Caki2 (cell line): ENCODE data around the gene PNMA1. TPM values are rescaled to one million over a fixed set of nuclear protein-coding genes. Genes with fewer than 3 reads are reported as not detected.
"Not testable (repeated sequence)": the region's sequence is repeated elsewhere in the genome, so short reads cannot be mapped to it uniquely, and the experiment has no call there.

Source experiments
- DNase-seq: peaks from one replicate; pipeline ENCODE4 v3.0.0-alpha.2; 2015; ENCODE audit warnings: low read depth
- in situ Hi-C: cut with HindIII; loops from 2 replicates; pipeline ENCODE4 v1.10.0; 2016; ENCODE audit warnings: low sequenced_read_pairs, low pct_unique_long_range_greater_than_20kb, mixed read lengths
- total RNA-seq: library from RNA; depleted of rRNA; stranded (reverse); fragments of >200 nt; shearing (Covaris generic); gene quantifications from 2 replicates; pipeline ENCODE4 v1.2.3, GENCODE V29; 2014; ENCODE audit warnings: low replicate concordance

The PNMA1 gene
- total RNA-seq, 1 experiment from 2014 or later: 45.4 TPM

DNA sequence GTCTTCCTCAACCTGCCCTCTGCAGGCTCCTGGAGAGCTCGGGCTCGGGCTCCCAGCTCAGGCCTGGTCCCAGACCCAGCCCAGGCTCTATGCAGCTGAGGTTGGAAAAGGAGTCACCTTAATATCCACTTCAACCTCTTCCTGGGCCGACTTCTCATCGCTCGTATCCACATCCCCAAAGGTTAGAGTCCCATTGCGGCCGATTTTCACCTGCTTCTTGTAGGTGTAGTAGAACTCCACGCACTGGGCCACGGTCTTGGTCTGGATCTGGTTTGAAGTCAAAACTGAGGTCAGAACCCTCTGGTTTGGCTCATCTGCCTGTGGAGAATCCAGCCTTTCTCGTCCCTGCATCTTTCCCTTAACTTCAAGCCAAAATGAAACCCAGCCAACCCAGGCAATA, 8.4 kb upstream of the PNMA1 start:
- DNase-seq: no peak
- in situ Hi-C loops: no loop called here

DNA sequence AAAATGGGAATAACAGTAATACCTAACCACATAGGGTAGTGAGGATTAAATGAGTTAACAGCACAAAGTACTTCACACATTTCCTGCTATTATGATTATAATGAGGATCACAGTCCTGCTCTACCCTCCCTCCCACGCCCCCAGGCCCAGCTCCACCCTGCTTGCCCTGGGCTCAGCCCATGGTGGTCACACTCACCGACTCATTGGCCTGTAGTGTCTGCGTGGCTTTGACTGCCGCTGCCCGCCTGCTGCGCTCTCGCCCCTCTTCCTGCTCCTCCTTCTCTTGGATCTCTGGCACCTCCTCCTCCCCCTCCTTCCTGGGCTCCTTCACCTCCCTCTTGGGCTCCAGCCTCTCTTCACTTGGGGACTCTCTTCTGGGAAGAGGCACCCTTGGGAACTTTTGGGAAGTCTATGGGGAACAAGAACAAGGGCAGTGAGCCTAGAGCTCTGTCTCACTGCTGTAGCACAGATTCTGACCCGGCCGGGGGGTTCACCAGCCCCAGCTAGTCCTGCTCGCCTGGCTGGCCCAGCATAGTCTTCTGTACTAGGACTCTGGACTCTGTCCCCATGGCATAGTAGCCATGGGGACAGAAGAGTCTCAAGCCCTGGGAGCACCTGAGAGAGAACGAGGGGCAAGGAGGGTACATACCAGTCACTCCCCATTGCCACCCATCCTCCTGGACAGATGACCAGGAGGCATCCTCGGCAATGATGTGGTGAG, 7.1 kb upstream of the PNMA1 start:
- in situ Hi-C loops: no loop called here

DNA sequence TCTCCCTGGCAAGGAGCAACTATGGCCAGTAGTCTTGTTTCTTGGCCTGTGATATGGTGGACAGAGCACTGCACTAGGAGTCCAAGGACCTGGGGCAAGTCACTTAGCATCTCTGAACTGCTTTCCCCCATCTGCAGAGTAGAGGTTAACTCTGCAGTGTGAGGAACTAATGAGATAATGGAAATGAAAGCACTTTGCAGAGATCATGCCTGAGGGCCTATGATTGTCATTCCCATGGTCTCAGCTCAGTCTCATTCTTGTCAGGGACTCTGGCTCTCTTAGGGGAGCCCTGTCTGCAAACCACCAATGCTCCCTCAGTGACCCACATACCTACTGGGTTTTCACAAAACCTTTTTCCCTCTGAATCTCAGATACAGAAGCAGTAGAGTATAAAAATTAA, 6.5 kb upstream of the PNMA1 start:
- in situ Hi-C loops: no loop called here
- DNase-seq: no peak

More for the DNA sequence above, 7.1 kb upstream of the PNMA1 start:
- DNase-seq: no peak

DNA sequence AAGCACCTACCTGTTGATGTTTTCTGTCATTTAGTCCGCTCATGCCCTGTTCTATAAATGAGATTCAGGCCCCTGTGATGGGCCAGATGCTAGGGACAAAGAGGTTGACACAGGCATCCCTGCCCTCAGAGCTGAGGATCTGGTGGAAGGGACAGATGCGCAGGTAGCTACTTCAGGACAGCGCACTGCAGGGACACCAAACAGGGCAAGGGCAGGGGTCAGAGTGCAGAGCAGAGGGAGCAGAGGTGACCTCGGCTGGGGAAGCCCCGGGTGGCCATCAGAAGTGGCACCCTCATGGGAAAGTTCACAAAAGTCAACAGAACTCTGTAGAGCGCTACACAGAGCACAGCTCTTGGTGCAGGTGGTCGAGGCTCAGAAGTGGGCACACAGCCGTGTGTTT, 5.6 kb upstream of the PNMA1 start:
- in situ Hi-C loops: no loop called here
- no peak for DNase-seq

DNA sequence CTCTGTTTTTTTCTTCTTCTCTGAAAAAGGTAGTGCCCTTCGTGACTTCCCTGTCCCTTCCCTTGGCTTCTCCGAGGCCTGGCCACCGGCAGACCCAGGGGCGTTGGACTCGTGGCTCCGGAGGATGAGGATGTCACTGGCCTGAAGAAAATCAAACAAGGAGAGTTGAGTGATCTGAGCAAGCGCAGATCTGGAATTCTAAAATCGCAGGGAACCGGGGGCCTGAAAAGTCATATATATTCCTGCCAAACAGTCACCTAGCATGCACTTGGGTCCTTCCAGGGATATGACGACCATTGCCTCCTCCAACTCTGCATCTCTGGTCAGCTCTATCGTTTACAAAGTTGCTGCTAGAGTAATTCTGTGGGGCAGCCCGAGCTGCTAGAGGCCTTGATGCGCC, 5.2 kb upstream of the PNMA1 start:
- DNase-seq: no peak
- in situ Hi-C loops: no loop called here

DNA sequence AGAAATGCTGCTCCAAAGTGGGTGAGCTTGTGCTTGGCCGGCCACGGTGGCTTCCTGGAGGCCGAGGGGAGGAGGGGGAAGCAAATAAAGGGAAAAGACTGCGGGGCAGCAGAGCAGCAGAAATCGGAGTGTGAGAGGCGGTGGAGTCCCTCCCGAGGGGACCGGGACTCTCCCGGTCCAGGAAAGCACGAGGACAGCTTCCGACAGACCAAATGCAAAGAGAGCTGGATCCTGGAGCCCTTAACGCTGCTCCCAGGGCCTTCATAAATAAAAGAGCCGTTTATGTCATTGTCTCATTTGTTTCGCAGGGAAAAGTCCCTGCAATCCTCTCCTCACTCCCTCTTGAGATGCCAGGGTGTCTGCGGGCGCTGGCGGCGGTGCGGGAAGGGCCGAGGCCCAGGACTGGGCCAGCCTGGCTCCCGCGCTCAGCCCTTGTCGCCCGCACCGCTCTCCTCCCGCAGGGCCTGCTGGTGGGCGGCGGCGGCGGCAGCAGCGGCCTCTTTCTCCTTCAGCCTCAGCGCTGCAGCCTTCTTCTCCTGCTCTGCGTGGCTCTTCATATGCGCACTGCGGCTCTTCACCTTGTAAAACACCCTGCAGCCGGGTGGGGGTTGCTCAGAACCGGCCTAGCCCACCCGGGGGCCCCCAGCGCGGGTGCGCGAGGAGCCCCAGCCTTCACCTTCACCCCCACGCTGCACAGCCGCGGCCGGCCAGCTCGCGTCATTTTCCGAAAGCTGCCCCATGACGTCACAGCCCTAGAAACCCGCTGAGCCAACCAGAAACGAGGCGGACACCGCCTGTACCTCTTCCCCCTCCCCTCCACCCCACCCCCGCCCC, 4.5 kb upstream of the PNMA1 start:
- in situ Hi-C loops: no loop called here
- DNase-seq: no peak

DNA sequence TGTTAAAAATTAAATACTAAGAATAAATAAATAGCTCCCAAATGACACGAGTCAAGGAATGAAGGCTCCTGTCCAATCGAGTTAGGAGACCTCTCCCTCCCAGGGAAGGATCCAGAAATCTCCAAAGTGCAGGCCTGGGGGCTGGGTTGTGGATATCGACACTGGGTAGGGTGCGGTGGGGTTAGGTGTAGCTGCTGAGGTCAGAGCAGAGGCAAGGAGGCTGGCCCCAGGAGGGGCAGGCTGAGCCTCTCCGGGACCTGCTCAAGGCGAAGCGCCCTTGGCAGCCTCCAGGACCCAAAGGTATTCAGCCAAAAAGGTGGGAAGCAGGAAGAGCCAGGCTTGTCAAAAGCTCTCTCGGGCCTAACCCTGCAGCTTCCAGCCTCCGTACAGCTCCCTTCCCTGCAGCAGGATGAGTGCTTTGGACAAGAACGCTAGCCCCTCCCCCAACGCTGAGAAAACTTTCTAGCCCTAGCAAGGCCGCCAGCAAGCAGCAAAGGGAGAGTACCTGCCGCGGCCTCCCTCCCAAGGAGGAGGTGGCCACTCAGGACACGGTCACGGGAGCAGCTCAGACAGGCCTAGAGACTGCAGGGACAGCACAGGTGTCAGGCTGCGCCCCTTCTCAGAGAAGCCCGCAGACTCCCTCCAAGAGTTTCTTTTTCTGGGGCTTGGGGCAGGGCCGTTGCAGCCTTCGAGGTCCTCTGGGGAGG, 3.7 kb upstream of the PNMA1 start:
- in situ Hi-C loops: no loop called here
- DNase-seq: no peak

DNA sequence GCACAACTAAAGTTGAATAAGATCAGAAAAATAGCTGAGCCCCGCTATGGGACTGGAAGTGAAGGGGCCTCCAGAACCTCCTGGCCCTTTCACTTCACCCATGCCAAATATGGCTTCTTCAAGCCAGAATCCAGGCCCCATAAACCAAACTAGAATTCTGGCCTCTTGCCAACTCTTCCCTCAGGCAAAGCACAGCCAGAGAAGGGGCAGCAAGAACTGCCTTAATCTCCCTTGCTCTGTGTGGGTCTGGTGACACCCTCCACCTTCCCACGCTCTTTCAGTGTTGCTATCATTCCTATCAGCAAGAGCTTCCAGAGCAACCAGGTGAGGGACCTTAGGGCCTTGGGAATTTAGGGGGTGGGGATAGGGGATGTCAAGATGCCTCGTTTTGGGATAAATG, 3.1 kb upstream of the PNMA1 start:
- no peak for DNase-seq
- in situ Hi-C loops: no loop called here

DNA sequence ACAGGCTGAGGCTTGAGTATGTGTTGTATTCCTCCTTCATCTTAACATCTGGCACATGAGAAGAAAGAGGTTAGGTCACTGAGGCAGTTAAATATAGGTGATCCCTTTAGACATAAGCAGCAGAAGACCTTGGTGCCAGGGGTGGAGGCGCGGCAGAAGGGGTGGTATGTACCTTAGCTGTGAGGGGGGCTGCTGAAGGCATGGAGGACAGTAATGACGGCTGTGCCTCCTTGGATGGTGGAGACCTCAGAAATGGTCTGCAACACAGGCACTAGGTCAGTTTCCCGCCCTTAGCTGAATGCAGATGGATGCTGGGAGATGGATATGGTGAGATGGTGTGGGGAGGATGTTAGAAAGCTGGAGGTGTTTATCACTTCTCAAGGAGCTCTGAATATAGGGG, 1.5 kb upstream of the PNMA1 start:
- in situ Hi-C loops: no loop called here
- DNase-seq: no peak

DNA sequence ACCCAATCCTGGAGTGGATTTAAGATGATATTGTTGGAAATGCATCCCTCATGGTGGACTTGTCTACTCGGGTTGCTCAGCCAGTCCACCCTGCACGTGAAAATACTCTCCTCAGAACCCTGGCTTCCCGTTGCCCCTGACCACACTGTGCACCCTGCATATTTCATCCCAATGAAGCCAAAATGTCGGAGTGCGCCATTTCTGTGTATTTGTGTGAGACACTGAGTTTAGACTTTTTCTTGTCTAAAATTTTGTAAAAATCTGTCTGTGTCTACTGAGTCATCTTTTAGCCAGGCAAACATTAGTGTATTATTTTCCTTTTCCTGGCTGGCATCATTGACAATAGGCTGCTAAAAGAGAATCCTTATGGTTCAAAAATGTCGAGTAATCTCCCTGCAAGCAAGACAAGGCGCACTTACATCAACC, 485 bp upstream of the PNMA1 start:
- DNase-seq: peak; percentile 21
- in situ Hi-C loops: no loop called here

DNA sequence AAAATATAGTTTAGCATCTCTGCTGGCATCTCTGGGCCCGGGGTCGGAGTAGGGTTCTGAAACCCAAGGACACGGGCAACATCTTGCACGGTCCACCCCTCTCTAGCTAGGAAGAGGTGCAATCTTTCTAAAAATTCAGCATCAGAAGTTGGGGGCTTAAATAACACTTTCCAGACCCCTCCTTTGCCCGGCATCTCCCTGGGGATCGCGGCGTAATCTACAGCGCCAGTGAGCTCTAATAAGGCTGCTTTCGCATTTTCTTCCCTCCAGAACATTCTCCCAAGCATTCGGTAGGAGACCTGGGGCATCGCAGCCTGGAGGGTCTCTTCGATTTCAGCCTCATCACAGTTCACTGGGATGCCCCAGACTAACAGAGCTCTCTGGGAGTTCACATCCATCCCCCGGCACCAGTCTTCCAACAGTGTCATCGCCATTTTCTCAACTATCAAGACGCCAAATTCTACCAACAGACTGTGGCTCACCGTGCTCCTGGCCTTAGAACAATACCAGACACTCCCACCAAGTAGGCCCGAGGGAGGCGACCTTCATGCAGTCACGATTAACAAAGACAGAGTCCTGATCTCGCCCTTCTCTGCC, 880 bp downstream of the PNMA1 start:
- in situ Hi-C loops: no loop called here
- DNase-seq: no peak

DNA sequence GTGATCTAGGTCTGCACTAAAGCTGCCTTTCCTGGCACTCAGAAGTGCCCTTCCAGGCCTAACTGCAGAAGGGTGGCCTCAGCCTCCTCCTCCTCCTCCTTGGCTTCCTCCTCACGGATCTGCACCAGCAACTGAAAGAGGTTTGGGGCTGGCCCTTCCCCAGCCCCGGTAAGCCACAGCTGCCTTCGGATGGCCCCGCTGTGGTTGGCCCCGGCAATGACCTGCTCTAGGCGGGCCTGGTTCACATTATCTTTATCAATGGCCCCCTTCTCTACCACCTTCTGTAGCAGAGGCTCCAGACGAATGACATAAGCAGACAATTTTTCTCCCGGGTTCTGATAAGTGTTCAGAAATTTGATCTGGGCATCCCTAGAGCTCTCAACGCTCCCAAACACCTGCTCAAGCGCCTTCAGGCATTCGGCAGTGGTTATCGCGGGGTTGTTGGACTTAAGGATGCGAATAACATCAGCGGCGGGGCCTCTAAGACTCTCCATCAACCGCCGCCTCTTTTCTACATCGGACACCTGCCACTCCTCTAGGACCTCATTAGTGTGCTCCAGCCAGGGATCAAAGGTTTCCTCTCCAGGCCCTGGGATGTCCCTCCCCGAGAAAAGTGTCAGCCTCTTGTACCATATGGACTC, 1.5 kb downstream of the PNMA1 start:
- in situ Hi-C loops: no loop called here
- peak; percentile 21 for DNase-seq

DNA sequence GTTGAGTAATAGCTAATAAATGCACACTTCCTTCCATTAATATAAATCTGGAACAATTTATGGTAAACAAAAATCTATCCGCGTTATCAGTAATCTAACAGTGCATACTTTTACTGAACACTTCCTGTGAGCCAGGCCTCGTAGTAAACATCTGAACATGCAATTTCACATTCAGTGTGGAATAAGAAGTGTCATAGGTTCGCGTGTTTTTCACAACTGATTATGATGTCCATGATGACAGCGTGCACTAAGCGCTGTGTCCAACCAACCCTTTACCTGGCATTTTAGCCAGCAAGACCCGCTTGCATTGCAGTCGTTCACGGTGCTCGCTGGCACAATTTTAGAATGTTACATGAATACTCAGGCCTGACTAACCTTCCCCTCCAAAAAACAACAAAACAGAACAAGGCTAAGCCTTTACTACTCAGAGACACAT, 2.1 kb downstream of the PNMA1 start:
- in situ Hi-C loops: no loop called here
- DNase-seq: no peak

DNA sequence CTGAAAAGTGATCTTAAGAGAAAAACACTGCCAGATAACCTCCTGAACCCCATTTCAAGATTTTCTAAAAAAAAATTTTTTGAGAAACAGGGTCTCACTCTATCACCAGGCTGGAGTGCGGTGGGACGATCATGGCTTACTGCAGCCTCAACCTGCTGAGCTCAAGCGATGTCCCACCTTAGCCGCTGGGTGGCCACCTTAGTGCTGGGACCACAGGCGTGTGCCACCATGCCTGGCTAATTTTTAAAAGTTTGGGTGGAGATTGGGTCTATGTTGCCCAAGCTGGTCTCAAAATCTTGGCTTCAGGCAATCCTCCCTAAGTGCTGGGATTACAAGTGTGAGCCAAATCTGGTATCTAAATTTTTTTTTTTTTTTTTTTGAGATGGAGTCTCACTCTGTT, 3.4 kb downstream of the PNMA1 start:
- in situ Hi-C loops: no loop called here
- DNase-seq: no peak

DNA sequence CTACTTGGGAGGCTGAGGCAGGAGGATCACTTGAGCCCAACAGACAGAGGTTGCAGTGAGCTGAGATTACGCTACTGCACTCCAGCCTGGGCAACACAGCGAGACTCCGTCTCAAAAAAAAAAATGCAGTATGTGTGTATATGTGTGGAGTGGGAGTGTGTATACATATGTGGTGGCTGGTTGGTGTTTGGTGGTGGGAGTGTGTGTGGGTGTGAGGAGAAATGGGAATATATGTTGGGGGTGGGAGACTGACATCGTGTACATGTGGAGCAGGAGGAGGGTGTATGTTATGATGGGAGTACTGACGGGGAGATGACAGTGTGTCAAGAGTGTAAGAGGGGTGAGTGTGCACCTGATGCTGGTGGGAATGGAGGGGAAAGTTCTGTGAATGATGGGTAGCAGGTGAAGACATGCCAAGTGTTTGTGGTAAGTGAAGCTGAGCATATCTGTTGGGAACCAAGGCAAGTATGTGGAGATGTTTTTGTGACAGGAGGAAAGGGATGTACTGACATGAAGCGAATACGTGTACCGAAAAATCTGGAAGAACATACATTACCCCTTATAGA, 4.2 kb downstream of the PNMA1 start:
- DNase-seq: no peak
- in situ Hi-C loops: no loop called here

DNA sequence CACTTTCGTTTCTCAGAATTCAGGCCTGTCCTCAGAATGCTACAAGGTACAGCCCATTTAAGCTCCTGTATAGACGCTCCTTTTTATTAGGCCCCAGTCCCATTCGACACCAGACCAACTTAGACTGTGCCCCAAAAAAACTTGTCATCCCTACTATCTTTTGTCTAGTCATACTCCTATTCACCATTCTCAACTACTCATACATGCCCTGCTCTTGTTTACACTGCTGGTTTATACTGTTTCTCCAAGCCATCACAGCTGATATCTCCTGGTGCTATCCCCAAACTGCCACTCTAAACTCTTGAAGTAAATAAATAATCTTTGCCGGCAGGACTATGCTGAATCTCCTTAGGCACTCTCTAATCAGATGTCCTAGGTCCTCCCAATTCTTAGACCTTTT, 6.1 kb downstream of the PNMA1 start:
- not testable (repeated sequence) for DNase-seq

DNA sequence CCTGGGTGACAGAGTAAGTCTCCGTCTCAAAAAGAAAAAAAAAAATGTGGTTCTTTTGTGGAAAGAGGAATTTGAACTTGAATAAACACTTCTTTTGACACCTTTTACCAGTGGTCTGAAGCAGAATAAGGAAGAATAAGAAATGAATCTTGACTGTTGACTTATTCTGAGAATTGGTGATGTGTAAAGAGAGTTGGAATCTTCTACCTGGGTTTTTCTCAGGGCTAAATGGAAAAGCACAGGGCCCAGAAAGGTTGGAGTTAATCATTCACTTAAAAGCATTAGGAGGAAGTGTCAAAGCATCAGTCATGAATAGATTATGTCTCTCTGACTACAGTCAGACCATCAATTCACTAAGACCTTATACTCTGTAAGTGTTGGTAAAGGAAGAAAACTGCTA, 13.9 kb downstream of the PNMA1 start:
- in situ Hi-C loops: no loop called here
- DNase-seq: peak; percentile 85

More for the DNA sequence above, 6.1 kb downstream of the PNMA1 start:
- in situ Hi-C loops: not testable (repeated sequence)
